Measurements from ENCODE around the gene ADAMTSL1. TPM values are rescaled to one million over a fixed set of nuclear protein-coding genes. Genes with fewer than 3 reads are reported as not detected.

Gene ADAMTSL1
- total RNA-seq, 4 donors from 2014 or later = 21.3 to 138 (median 125) TPM

- WGBS, 2 donors (ENCODE audit: low coverage in 1 of 2) = 53 to 82% methylated on average over 2 of the region's 2 CpGs
- Histone ChIP-seq H3K9me3 (no peaks in the 10 kb centered on the region), H3K27ac (no peak overlapping the region), H3K36me3 (peaks cover 0 to 23% of the 10 kb centered on the region in 2 donors), H3K4me1 (peaks cover 3 to 8% (median 4%) of the 10 kb centered on the region in 3 donors), H3K4me3 (no peak overlapping the region), H3K27me3 (no peaks in the 10 kb centered on the region)
- TF ChIP-seq, protein P1, sequence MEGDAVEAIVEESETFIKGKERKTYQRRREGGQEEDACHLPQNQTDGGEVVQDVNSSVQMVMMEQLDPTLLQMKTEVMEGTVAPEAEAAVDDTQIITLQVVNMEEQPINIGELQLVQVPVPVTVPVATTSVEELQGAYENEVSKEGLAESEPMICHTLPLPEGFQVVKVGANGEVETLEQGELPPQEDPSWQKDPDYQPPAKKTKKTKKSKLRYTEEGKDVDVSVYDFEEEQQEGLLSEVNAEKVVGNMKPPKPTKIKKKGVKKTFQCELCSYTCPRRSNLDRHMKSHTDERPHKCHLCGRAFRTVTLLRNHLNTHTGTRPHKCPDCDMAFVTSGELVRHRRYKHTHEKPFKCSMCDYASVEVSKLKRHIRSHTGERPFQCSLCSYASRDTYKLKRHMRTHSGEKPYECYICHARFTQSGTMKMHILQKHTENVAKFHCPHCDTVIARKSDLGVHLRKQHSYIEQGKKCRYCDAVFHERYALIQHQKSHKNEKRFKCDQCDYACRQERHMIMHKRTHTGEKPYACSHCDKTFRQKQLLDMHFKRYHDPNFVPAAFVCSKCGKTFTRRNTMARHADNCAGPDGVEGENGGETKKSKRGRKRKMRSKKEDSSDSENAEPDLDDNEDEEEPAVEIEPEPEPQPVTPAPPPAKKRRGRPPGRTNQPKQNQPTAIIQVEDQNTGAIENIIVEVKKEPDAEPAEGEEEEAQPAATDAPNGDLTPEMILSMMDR (IDR thresholded peaks at IDR 0.05) = no peak
- ATAC-seq = no peak
Observed at GRCh38 chr9:18793122-18793521, 319.2 kb downstream of the ADAMTSL1 start.

DNA sequence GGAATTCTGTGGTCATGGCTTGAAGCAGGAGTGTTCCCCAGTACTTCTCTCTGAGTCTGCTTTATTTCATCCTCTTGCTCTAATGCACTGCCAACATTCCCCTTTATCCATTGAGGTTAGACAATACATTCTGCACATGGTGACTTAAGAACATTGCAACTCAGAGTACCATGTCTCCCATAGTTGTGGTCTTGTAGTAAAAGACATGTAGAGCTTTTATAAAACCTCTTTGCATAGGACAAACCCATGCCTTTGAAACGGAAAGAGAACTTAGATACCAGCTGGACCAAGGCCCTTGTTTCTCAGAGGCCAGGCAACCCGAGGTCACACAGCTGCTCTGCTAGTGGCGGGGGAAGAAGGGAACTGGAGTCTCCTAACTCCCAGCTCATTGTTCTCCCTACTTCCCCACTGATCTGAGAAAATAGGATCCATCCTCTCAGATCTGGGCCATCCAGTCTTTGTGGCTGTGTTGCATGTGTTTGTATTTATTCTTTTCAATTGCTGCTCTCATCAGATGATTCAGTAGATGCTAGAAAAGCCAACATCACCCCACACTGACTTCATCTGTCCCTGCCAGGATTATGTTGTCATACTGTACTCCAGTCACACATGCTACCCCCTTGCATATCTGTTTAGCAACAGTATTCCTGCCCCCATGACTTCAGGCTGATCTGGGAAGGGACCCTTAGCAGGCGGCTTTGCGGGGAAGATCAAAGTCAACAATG is 322.2 kb downstream of the ADAMTSL1 start:
- no peak overlapping the region for H3K4me3 ChIP-seq
- TF ChIP-seq, protein P1 (IDR thresholded peaks at IDR 0.05) = no peak
- TF ChIP-seq POLR2AphosphoS5 (IDR thresholded peaks at IDR 0.05) (no peak), EP300 (IDR thresholded peaks at IDR 0.05) (no peak), POLR2A (IDR thresholded peaks at IDR 0.05) (no peak)
- no peaks in the 10 kb centered on the region for H3K9me3 ChIP-seq
- H3K4me1 ChIP-seq = peaks cover 0 to 3% (median 0%) of the 10 kb centered on the region in 3 donors
- H3K36me3 ChIP-seq = peaks cover 0 to 23% of the 10 kb centered on the region in 2 donors
- H3K27me3 ChIP-seq = no peaks in the 10 kb centered on the region
- 73 to 81% methylated on average over 3 to 4 of the region's 5 CpGs for WGBS, 2 donors (ENCODE audit: low coverage in 1 of 2)
- no peak overlapping the region for H3K27ac ChIP-seq
- ATAC-seq = no peak

DNA sequence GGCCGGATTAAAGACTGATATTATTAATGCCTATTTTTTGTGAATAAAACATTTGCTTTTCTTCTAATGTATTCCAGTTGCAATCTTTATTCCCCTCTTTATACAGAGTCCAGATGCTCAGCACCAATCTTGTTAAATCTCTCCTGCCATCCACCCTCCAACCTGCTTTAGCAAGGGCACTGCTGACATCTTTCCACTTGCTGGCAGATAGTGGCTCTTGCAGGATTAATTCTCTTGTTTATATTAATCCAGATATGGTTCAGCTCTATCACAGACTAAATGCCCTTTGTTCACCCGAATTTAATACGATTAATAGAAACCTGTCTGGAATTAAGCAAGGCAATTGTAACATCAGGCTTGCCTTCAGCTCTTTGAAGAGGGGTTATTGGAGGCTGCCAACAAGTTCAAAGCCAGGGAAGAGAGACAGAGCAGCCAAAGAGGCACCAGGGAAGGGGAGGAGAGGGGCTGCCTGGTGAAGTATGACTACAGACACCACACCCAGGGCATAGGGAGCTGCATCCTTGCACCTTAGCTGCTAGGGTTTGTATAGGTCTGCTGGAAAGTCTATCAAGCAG is 322.8 kb downstream of the ADAMTSL1 start:
- 78 to 88% methylated on average over 3 of the region's 3 CpGs for WGBS, 2 donors (ENCODE audit: low coverage in 1 of 2)
- no peak overlapping the region for H3K4me3 ChIP-seq
- H3K27ac ChIP-seq = no peak overlapping the region
- H3K9me3 ChIP-seq = no peaks in the 10 kb centered on the region
- peaks cover 0 to 23% of the 10 kb centered on the region in 2 donors for H3K36me3 ChIP-seq
- no peaks in the 10 kb centered on the region for H3K27me3 ChIP-seq
- no peak for TF ChIP-seq EP300 (IDR thresholded peaks at IDR 0.05)
- TF ChIP-seq POLR2A (IDR thresholded peaks at IDR 0.05) = no peak
- TF ChIP-seq, protein P1 (IDR thresholded peaks at IDR 0.05) = no peak
- TF ChIP-seq POLR2AphosphoS5 (IDR thresholded peaks at IDR 0.05) = no peak
- no peak for ATAC-seq
- H3K4me1 ChIP-seq = peaks cover 0 to 3% (median 0%) of the 10 kb centered on the region in 3 donors

GRCh38 chr9:18798106-18798505 is 324.2 kb downstream of the ADAMTSL1 start:
- 42 to 50% methylated on average over 1 of the region's 1 CpG for WGBS, 2 donors (ENCODE audit: low coverage in 1 of 2)
- Histone ChIP-seq H3K36me3 (peaks cover 0 to 23% of the 10 kb centered on the region in 2 donors), H3K27ac (no peak overlapping the region), H3K27me3 (no peaks in the 10 kb centered on the region), H3K9me3 (no peaks in the 10 kb centered on the region), H3K4me1 (peaks cover 0 to 3% (median 0%) of the 10 kb centered on the region in 3 donors), H3K4me3 (no peak overlapping the region)
- no peak for TF ChIP-seq EP300 (IDR thresholded peaks at IDR 0.05)
- ATAC-seq = no peak

DNA sequence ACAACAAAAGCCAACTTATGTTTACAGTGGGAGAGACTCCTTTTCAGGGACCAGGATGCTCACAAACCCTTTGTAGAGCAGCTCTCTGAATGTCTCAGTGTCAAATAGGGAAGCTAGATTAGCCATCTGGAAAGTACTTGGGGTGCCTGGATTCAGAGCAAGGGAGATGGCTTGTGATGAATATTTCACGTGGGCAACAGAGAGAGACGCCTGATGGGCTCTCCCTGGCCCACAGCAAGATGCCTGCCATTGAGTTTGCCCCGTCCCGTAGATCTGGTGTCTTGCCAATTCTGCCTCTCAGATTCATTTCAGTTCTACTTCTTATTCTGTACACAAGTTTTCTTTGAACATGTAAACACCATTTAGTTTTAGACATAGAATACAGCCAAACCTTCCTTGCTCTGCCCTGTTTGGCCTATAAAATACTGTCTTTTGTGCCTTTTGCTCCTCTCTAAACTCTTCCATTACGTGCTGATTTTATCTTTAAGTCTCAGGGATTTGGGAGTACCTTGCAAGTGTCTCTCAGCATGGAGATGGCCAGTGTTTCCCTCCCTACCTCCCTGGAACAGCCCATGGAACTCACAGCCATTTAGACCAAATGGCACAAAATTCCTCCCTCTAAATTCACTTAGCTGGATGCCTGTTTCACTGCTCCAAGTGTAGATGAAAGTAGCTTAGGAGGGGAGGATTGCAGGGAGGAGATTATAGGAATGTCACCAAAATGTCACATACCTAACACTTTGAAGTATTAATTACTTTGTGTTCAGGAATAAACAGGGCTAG is 324.7 kb downstream of the ADAMTSL1 start:
- WGBS, 2 donors (ENCODE audit: low coverage in 1 of 2) = 77 to 81% methylated on average over 5 of the region's 5 CpGs

More for the DNA sequence above, 324.7 kb downstream of the ADAMTSL1 start:
- Histone ChIP-seq H3K9me3 (no peaks in the 10 kb centered on the region), H3K27ac (no peak overlapping the region), H3K27me3 (no peaks in the 10 kb centered on the region), H3K4me1 (peaks cover 0 to 3% (median 0%) of the 10 kb centered on the region in 3 donors), H3K4me3 (no peak overlapping the region), H3K36me3 (peaks cover 0 to 23% of the 10 kb centered on the region in 2 donors)
- no peak for ATAC-seq
- TF ChIP-seq, protein P1 (IDR thresholded peaks at IDR 0.05) = no peak
- no peak for TF ChIP-seq POLR2A (IDR thresholded peaks at IDR 0.05)
- TF ChIP-seq EP300 (IDR thresholded peaks at IDR 0.05) = no peak
- TF ChIP-seq POLR2AphosphoS5 (IDR thresholded peaks at IDR 0.05) = no peak
